SK-N-MC (cell line): Measurements from ENCODE around the gene C2CD4C.

Source experiments
- EZH2 ChIP-seq: fragments of 200-600 bp; sonication (generic); IDR thresholded peaks from one replicate; pipeline ENCODE4 v1.6.1; 2017; ENCODE audit warnings: antibody characterized with exemption
- FOXP2 ChIP-seq: optimal IDR thresholded peaks from 2 replicates; pipeline ENCODE3; 2011; ENCODE audit warnings: mild to moderate bottlenecking, moderate library complexity; ENCODE audit not compliant: insufficient read depth; ENCODE audit errors: extremely low read length, control extremely low read depth
- POLR2AphosphoS5 ChIP-seq: IDR thresholded peaks from 2 replicates; pipeline ENCODE4 v1.6.1; 2012; ENCODE audit warnings: mild to moderate bottlenecking, low read depth, low read length, borderline replicate concordance

GRCh38 chr19:422213-422916, 13.4 kb upstream of the C2CD4C start:
- TF ChIP-seq EZH2, result no peak
- TF ChIP-seq POLR2AphosphoS5, result no peak
- no peak for TF ChIP-seq FOXP2
